Frontal cortex (tissue), 4 donors: ENCODE data around the gene FBXL14. TPM values are rescaled to one million over a fixed set of nuclear protein-coding genes. Genes with fewer than 3 reads are reported as not detected.

Source experiments
- DNase-seq, 2 donors: peaks; one replicate each; pipeline ENCODE4 v3.0.0; 2012; ENCODE audit warnings: low spot score in 2 of 2
- FAIRE-seq: peaks from 2 replicates; lab custom pipeline; 2012; peaks lifted over from hg19 to GRCh38; lab: Jason Lieb, UNC
- total RNA-seq: library from RNA; depleted of rRNA; stranded (reverse); fragments of >200 nt; gene quantifications from one replicate; pipeline ENCODE4 v1.2.3, GENCODE V29; 2014
- donor health status: control.
- donor health status: control.
- donor health status: control.

Gene FBXL14
- total RNA-seq, 1 donor from 2014 or later: 17.5 TPM

DNA sequence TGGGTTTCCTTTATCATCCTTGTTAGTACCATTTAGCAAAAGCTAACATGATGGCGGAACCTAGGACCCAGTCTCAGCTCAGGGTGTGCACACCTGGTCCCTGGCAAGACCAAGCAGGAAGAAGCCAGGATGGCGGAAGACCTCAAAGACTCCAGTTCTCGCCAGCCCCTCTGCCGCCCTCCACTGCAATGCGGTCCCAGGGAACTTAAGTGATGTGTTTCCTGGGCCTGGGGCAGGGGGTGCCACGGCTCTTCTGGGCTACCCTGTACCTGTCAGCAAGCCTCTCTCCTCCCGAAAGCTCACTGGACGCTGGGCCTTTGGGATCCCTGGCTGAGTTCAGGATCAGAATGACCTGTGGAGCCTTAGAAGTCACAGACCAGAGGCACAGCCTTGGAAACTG, 71.3 kb downstream of the FBXL14 start:
- DNase-seq (no peak), FAIRE-seq (no peak)

GRCh38 chr12:1519642-1520041, 74.7 kb downstream of the FBXL14 start:
- DNase-seq (no peak), FAIRE-seq (no peak)

- FAIRE-seq: no peak
Observed at GRCh38 chr12:1518591-1519516, 75.5 kb downstream of the FBXL14 start.

DNA sequence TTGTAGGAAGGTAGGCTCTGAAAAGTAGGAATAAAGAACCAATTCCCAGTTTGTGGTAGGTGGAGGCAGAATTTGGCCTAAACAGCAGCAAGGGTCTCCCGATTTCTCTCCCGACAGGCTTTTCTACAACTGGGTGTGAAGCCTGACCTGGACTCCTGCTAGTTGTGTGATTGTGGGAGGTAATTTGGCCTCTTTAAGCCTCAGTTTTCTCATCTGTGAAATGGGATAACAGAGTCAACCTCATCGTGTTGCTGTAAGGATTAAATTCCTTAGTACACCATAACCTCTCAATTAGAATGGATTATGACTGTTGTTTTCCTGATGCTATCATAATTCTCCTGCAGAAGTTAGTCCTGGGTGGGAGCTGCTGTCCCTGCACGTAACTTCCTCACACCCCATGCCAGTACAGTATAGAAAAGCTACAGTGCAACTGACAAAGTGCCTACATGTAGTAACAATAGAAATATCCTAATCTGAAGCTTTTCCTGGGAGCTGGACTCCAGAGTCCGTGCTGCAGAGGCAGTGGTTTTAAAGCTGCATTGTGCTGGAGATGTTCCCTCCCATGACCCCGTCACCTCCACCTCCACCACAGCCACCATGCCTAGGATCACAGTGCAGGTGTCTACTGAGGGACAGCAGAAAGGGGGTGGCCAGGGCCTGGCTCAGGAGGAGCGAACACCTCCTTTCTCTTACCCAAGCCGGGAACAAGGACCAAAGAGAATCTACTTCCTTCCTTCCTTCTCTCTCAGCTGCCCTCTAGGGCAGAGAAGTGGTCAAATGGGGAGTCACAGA, 76.5 kb downstream of the FBXL14 start:
- DNase-seq: no peak
- FAIRE-seq: no peak

More at GRCh38 chr12:1518591-1519516, 75.5 kb downstream of the FBXL14 start:
- DNase-seq: no peak

GRCh38 chr12:1517007-1517406, 77.4 kb downstream of the FBXL14 start:
- FAIRE-seq (no peak), DNase-seq (no peak)

Other genes starting within 250 kb of the FBXL14 start
- 22.0 TPM for gene WNT5B, start 34.6 kb upstream of the FBXL14 start, total RNA-seq
- gene ADIPOR2, start 96.5 kb upstream of the FBXL14 start, total RNA-seq: 23.2 TPM
- gene LRTM2, start 226.0 kb upstream of the FBXL14 start, total RNA-seq: 1.6 TPM